ENCODE data around the gene BAG5. TPM values are rescaled to one million over a fixed set of nuclear protein-coding genes. Genes with fewer than 3 reads are reported as not detected.
"Not testable (repeated sequence)": the region's sequence is repeated elsewhere in the genome, so short reads cannot be mapped to it uniquely, and the experiment has no call there.

Gene BAG5
- total RNA-seq, 1 experiment from 2014 or later, result 76.5 TPM

GRCh38 chr14:103526247-103526913, 36.1 kb downstream of the BAG5 start:
- no peaks in the 10 kb centered on the region for H3K27me3 ChIP-seq (ENCODE audit: insufficient read depth, low read depth)
- H3K9me2 ChIP-seq (ENCODE audit: insufficient read depth), result no peaks in the 10 kb centered on the region
- H3K9me3 ChIP-seq (ENCODE audit: insufficient read depth, low read depth), result no peaks in the 10 kb centered on the region
- no TSS peak for BruUV-seq (replicated peaks)
- no peak for TF ChIP-seq CTCF (conservative IDR thresholded peaks at IDR 0.05)
- TF ChIP-seq EZH2 (IDR thresholded peaks at IDR 0.05; ENCODE audit: low read depth), result no peak
- CTCF ChIA-PET, result no interaction called here
- POLR2A ChIA-PET (ENCODE audit: unreplicated experiment), result no interaction called here
- intact Hi-C loops (cut with micrococcal nuclease; ENCODE audit: unreplicated experiment), result no loop called here
- H3K4me3 ChIP-seq, result no peak overlapping the region
- peaks cover 45% of the 10 kb centered on the region for H3F3A ChIP-seq (ENCODE audit: insufficient read depth, low read depth)
- peaks cover 29% of the 10 kb centered on the region for H3K4me1 ChIP-seq (replicated peaks; ENCODE audit: insufficient read depth)
- peaks cover 15% of the 10 kb centered on the region for H4K20me1 ChIP-seq (ENCODE audit: insufficient read depth)
- H3K4me2 ChIP-seq, result no peak overlapping the region
- H3K36me3 ChIP-seq (ENCODE audit: low read depth), result 0 out of 2 replicates have a peak, but pooled peaks cover 12% of the 10 kb centered on the region
- H2AFZ ChIP-seq, result no peak overlapping the region
- no peak for DNase-seq
- no peak overlapping the region for H3K27ac ChIP-seq
- peaks cover 36% of the 10 kb centered on the region for H3K79me2 ChIP-seq (ENCODE audit: low read depth)

GRCh38 chr14:103525430-103526246, 36.8 kb downstream of the BAG5 start:
- BruUV-seq (replicated peaks); H3K4me2 ChIP-seq: not testable (repeated sequence)

GRCh38 chr14:103524002-103524935, 38.2 kb downstream of the BAG5 start:
- H3K27ac ChIP-seq, result no peak overlapping the region
- ChIA-PET POLR2A (ENCODE audit: unreplicated experiment) (no interaction called here), CTCF (interaction anchor here (0.7 kb wide), 1 partner anchor 16 kb away, joined by 5 read pairs; no protein-coding TSS in a partner anchor)
- no peaks in the 10 kb centered on the region for H3K9me3 ChIP-seq (ENCODE audit: insufficient read depth, low read depth)
- no peak for DNase-seq
- peaks cover 6% of the 10 kb centered on the region; the same call in 1 of the 2 replicates for H4K20me1 ChIP-seq (ENCODE audit: insufficient read depth)
- no peaks in the 10 kb centered on the region for H3K27me3 ChIP-seq (ENCODE audit: insufficient read depth, low read depth)
- no peak for TF ChIP-seq EZH2 (IDR thresholded peaks at IDR 0.05; ENCODE audit: low read depth)
- BruUV-seq (replicated peaks), result no TSS peak
- intact Hi-C loops (cut with micrococcal nuclease; ENCODE audit: unreplicated experiment), result loop anchor here (5.0 kb wide), 1 partner anchor 38 kb away; the partner anchor contains the start of genes BAG5 and COA8
- no peaks in the 10 kb centered on the region for H3K9me2 ChIP-seq (ENCODE audit: insufficient read depth)
- H3F3A ChIP-seq (ENCODE audit: insufficient read depth, low read depth), result peaks cover 53% of the 10 kb centered on the region
- H3K79me2 ChIP-seq (ENCODE audit: low read depth), result peaks cover 15% of the 10 kb centered on the region
- no peak overlapping the region for H3K4me2 ChIP-seq
- no peaks in the 10 kb centered on the region for H3K36me3 ChIP-seq (ENCODE audit: low read depth)
- H2AFZ ChIP-seq, result no peak overlapping the region
- H3K4me1 ChIP-seq (replicated peaks; ENCODE audit: insufficient read depth), result peaks cover 22% of the 10 kb centered on the region
- H3K4me3 ChIP-seq, result no peak overlapping the region

More at GRCh38 chr14:103525430-103526246, 36.8 kb downstream of the BAG5 start:
- Histone ChIP-seq H3K4me1 (replicated peaks; ENCODE audit: insufficient read depth) (peaks cover 30% of the 10 kb centered on the region), H3F3A (ENCODE audit: insufficient read depth, low read depth) (peaks cover 48% of the 10 kb centered on the region), H3K79me2 (ENCODE audit: low read depth) (peaks cover 28% of the 10 kb centered on the region)
- H3K27me3 ChIP-seq (ENCODE audit: insufficient read depth, low read depth); H2AFZ ChIP-seq; H3K27ac ChIP-seq; H4K20me1 ChIP-seq (ENCODE audit: insufficient read depth); CTCF ChIA-PET; H3K36me3 ChIP-seq (ENCODE audit: low read depth); H3K9me3 ChIP-seq (ENCODE audit: insufficient read depth, low read depth); H3K9me2 ChIP-seq (ENCODE audit: insufficient read depth); DNase-seq; intact Hi-C loops (cut with micrococcal nuclease; ENCODE audit: unreplicated experiment); POLR2A ChIA-PET (ENCODE audit: unreplicated experiment); H3K4me3 ChIP-seq: not testable (repeated sequence)
